ENCODE data around the gene ZDHHC6. TPM values are rescaled to one million over a fixed set of nuclear protein-coding genes. Genes with fewer than 3 reads are reported as not detected.

Gene ZDHHC6
- total and polyA plus RNA-seq, 10 of the 15 experiments (the other 5 are each of a cell fraction or from before 2014, with no cell fraction given): 23.8 to 59.4 (median 35.6) TPM

- no peak for TF ChIP-seq NFYB (IDR thresholded peaks at IDR 0.05; ENCODE audit: insufficient read depth, low read depth, low read length)
- peak; percentile 6 to 31; a peak in 1 of 4 replicates for TF ChIP-seq IKZF2 (IDR thresholded peaks at IDR 0.05)
- no peak for TF ChIP-seq MYC (IDR thresholded peaks at IDR 0.05; ENCODE audit: insufficient read depth, insufficient read length, insufficient replicate concordance, low read length, severe bottlenecking)
- no peak for TF ChIP-seq SUZ12 (IDR thresholded peaks at IDR 0.05; ENCODE audit: unreplicated experiment)
- TF ChIP-seq HDGF (IDR thresholded peaks at IDR 0.05): no peak
- no peak for TF ChIP-seq RCOR1 (conservative IDR thresholded peaks at IDR 0.05; ENCODE audit: low read depth, low read length)
- TF ChIP-seq SREBF1 (IDR thresholded peaks at IDR 0.05; ENCODE audit: low read length): no peak
- no peak for TF ChIP-seq EZH2 (IDR thresholded peaks at IDR 0.05; ENCODE audit: borderline replicate concordance, control insufficient read depth, low read depth, low read length)
- TF ChIP-seq LARP7 (IDR thresholded peaks at IDR 0.05): no peak
- TF ChIP-seq EGR1 (IDR thresholded peaks at IDR 0.05; ENCODE audit: borderline replicate concordance in 1 of 2, low read depth in 2 of 2, low read length in 2 of 2): no peak
- TF ChIP-seq CEBPZ (IDR thresholded peaks at IDR 0.05; ENCODE audit: low read depth, low read length): no peak
- TF ChIP-seq MTA2 (IDR thresholded peaks at IDR 0.05; ENCODE audit: low read depth): peak; percentile 63
- TF ChIP-seq YBX1 (IDR thresholded peaks at IDR 0.05): no peak
- no peak for TF ChIP-seq NR2C1 (IDR thresholded peaks at IDR 0.05)
- TF ChIP-seq ATF2 (IDR thresholded peaks at IDR 0.05; ENCODE audit: low read length): peak; percentile 17; the same call in 1 of the 2 replicates
- TF ChIP-seq MYB (IDR thresholded peaks at IDR 0.05; ENCODE audit: borderline replicate concordance, low read depth, low read length): no peak
- TF ChIP-seq ASH2L (IDR thresholded peaks at IDR 0.05; ENCODE audit: borderline replicate concordance, low read depth): no peak
- TF ChIP-seq TBL1XR1 (IDR thresholded peaks at IDR 0.05; ENCODE audit: low read depth, low read length): no peak
- TF ChIP-seq ZNF384 (IDR thresholded peaks at IDR 0.05; ENCODE audit: borderline replicate concordance, low read depth, low read length): peak; percentile 56
- no peak for TF ChIP-seq POLR2A (IDR thresholded peaks at IDR 0.05; ENCODE audit: low read depth, low read length)
- no peak for TF ChIP-seq PBX3 (IDR thresholded peaks at IDR 0.05; ENCODE audit: insufficient replicate concordance, low read depth, low read length)
- TF ChIP-seq SUPT20H (IDR thresholded peaks at IDR 0.05; ENCODE audit: borderline replicate concordance, control insufficient read depth, low read depth, low read length): no peak
Observed at GRCh38 chr10:112390125-112390703, 56.5 kb downstream of the ZDHHC6 start (continued).
